NB4 (cell line): ENCODE results near the gene PIK3R1.

Experiments
- MAX ChIP-seq: IDR thresholded peaks from 2 replicates; pipeline ENCODE4 v1.6.1; 2011; ENCODE audit warnings: low read depth, low read length
- POLR2A ChIP-seq: IDR thresholded peaks from 2 replicates; pipeline ENCODE4 v1.6.1; 2011; ENCODE audit warnings: mild to moderate bottlenecking; ENCODE audit not compliant: insufficient read length; ENCODE audit errors: extremely low read depth
- TF ChIP-seq, protein P1 (sequence below): IDR thresholded peaks from one replicate; pipeline ENCODE4 v1.5.1; 2012; ENCODE audit warnings: low read depth, low read length

DNA sequence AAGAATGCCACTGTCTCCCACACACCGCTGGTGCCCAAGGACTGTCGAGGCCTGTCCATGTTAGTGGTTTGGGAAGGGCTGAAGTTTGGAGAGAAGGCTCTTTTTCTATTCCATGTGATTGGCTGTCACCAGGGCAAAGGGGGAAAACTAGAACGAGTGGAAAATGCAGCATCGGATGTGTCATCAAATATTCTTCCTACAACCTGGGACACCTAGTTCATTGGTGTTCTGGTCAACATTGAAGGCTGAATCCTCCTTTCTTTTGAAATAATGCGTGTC lies 53.2 kb downstream of the PIK3R1 start:
- TF ChIP-seq, protein P1, sequence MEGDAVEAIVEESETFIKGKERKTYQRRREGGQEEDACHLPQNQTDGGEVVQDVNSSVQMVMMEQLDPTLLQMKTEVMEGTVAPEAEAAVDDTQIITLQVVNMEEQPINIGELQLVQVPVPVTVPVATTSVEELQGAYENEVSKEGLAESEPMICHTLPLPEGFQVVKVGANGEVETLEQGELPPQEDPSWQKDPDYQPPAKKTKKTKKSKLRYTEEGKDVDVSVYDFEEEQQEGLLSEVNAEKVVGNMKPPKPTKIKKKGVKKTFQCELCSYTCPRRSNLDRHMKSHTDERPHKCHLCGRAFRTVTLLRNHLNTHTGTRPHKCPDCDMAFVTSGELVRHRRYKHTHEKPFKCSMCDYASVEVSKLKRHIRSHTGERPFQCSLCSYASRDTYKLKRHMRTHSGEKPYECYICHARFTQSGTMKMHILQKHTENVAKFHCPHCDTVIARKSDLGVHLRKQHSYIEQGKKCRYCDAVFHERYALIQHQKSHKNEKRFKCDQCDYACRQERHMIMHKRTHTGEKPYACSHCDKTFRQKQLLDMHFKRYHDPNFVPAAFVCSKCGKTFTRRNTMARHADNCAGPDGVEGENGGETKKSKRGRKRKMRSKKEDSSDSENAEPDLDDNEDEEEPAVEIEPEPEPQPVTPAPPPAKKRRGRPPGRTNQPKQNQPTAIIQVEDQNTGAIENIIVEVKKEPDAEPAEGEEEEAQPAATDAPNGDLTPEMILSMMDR, result no peak
- TF ChIP-seq MAX (no peak), POLR2A (no peak)
